Activated T-helper 1 cell treated with anti-CD3 and anti-CD28 coated beads, Interleukin-12 subunit alpha, Interleukin-12 subunit beta, Interleukin-2, Interleukin-4 antibody, amounts not matched to agents 30 ng/mL and 10 ng/mL and 1 ng/mL, durations not matched to agents 14 hours and 24 hours and 36 hours (primary cell): ENCODE measurements around the gene DNAH8. TPM values are rescaled to one million over a fixed set of nuclear protein-coding genes. Genes with fewer than 3 reads are reported as not detected.

Source experiments
- DNase-seq: peaks from one replicate; pipeline ENCODE4 v3.0.0; 2021; ENCODE audit warnings: low spot score
- H3K27ac Mint-ChIP-seq: one replicate; pipeline ENCODE4 v1.8.0; 2021; ENCODE audit warnings: mild to moderate bottlenecking, mixed read lengths
- H3K27me3 Mint-ChIP-seq: one replicate; pipeline ENCODE4 v1.8.0; 2022; ENCODE audit warnings: mild to moderate bottlenecking, moderate library complexity, mixed read lengths; ENCODE audit not compliant: insufficient read depth
- H3K36me3 Mint-ChIP-seq: one replicate; pipeline ENCODE4 v1.8.0; 2021; ENCODE audit warnings: low read depth, mixed read lengths
- H3K4me1 Mint-ChIP-seq: one replicate; pipeline ENCODE4 v1.8.0; 2021; ENCODE audit warnings: low read depth, mixed read lengths
- H3K4me3 Mint-ChIP-seq: one replicate; pipeline ENCODE4 v1.8.0; 2021; ENCODE audit warnings: mild to moderate bottlenecking, moderate library complexity, mixed read lengths
- H3K9me3 Mint-ChIP-seq: one replicate; pipeline ENCODE4 v1.8.0; 2021; ENCODE audit warnings: mixed read lengths
- intact Hi-C: fragments of 100-400 bp; cut with micrococcal nuclease; formaldehyde crosslinking; loops from one replicate; pipeline ENCODE4 v1.15.1; 2024
- total RNA-seq: library from RNA; stranded (reverse); gene quantifications from 2 replicates; pipeline ENCODE4 v1.2.3, GENCODE V29; 2022

Gene DNAH8
- total RNA-seq, 1 donor from 2014 or later, result 0.03 TPM

- no peaks in the 10 kb centered on the region for H3K36me3 Mint-ChIP-seq
- no peak overlapping the region for H3K27ac Mint-ChIP-seq
- H3K4me1 Mint-ChIP-seq, result no peaks in the 10 kb centered on the region
- no peak for DNase-seq
- H3K9me3 Mint-ChIP-seq, result no peaks in the 10 kb centered on the region
- no peak overlapping the region for H3K4me3 Mint-ChIP-seq
- H3K27me3 Mint-ChIP-seq, result peaks cover 8% of the 10 kb centered on the region
- intact Hi-C loops, result no loop called here
Measured at GRCh38 chr6:38988736-38989449, 273.8 kb downstream of the DNAH8 start.

GRCh38 chr6:38990475-38990874, 275.4 kb downstream of the DNAH8 start:
- no peak for DNase-seq
- intact Hi-C loops, result no loop called here
- H3K4me1 Mint-ChIP-seq, result no peaks in the 10 kb centered on the region
- H3K27me3 Mint-ChIP-seq, result peaks cover 4% of the 10 kb centered on the region
- H3K9me3 Mint-ChIP-seq, result no peaks in the 10 kb centered on the region
- H3K4me3 Mint-ChIP-seq, result no peak overlapping the region
- H3K27ac Mint-ChIP-seq, result no peak overlapping the region
- H3K36me3 Mint-ChIP-seq, result no peaks in the 10 kb centered on the region

- no peak for DNase-seq
- peaks cover 19% of the 10 kb centered on the region for H3K27me3 Mint-ChIP-seq
- H3K4me3 Mint-ChIP-seq, result no peak overlapping the region
- intact Hi-C loops, result loop anchor here (1.0 to 2.0 kb wide), 2 partner anchors 170 to 306 kb away; no protein-coding TSS in a partner anchor
- no peaks in the 10 kb centered on the region for H3K4me1 Mint-ChIP-seq
- H3K36me3 Mint-ChIP-seq, result no peaks in the 10 kb centered on the region
- no peak overlapping the region for H3K27ac Mint-ChIP-seq
- H3K9me3 Mint-ChIP-seq, result no peaks in the 10 kb centered on the region
Measured at GRCh38 chr6:38996676-38997075, 281.6 kb downstream of the DNAH8 start.

- Mint-ChIP-seq H3K36me3 (no peaks in the 10 kb centered on the region), H3K4me1 (no peaks in the 10 kb centered on the region), H3K27ac (no peak overlapping the region), H3K27me3 (peaks cover 20% of the 10 kb centered on the region), H3K4me3 (no peak overlapping the region), H3K9me3 (no peaks in the 10 kb centered on the region)
- no peak for DNase-seq
- intact Hi-C loops, result loop anchor here (1.0 to 2.0 kb wide), 2 partner anchors 169 to 306 kb away; no protein-coding TSS in a partner anchor
Measured at GRCh38 chr6:38997128-38997761, 282.1 kb downstream of the DNAH8 start.

GRCh38 chr6:39003072-39003471, 288.0 kb downstream of the DNAH8 start:
- H3K9me3 Mint-ChIP-seq, result no peaks in the 10 kb centered on the region
- intact Hi-C loops, result loop anchor here (1.0 to 10.0 kb wide), 2 partner anchors 102 to 300 kb away; no protein-coding TSS in a partner anchor
- no peak overlapping the region for H3K4me3 Mint-ChIP-seq
- H3K27ac Mint-ChIP-seq, result no peak overlapping the region
- peaks cover 41% of the 10 kb centered on the region for H3K27me3 Mint-ChIP-seq
- H3K36me3 Mint-ChIP-seq, result no peaks in the 10 kb centered on the region
- H3K4me1 Mint-ChIP-seq, result no peaks in the 10 kb centered on the region
- no peak for DNase-seq

GRCh38 chr6:39003492-39003891, 288.4 kb downstream of the DNAH8 start:
- H3K27ac Mint-ChIP-seq, result no peak overlapping the region
- no peak for DNase-seq
- no peaks in the 10 kb centered on the region for H3K36me3 Mint-ChIP-seq
- intact Hi-C loops, result loop anchor here (1.0 to 10.0 kb wide), 2 partner anchors 101 to 300 kb away; no protein-coding TSS in a partner anchor
- H3K4me3 Mint-ChIP-seq, result no peak overlapping the region
- H3K4me1 Mint-ChIP-seq, result no peaks in the 10 kb centered on the region
- peaks cover 41% of the 10 kb centered on the region for H3K27me3 Mint-ChIP-seq
- H3K9me3 Mint-ChIP-seq, result no peaks in the 10 kb centered on the region

- H3K4me1 Mint-ChIP-seq, result no peaks in the 10 kb centered on the region
- H3K27me3 Mint-ChIP-seq, result peaks cover 50% of the 10 kb centered on the region
- intact Hi-C loops, result loop anchor here (10.0 kb wide), 1 partner anchor 100 kb away; no protein-coding TSS in a partner anchor
- DNase-seq, result no peak
- no peaks in the 10 kb centered on the region for H3K36me3 Mint-ChIP-seq
- H3K9me3 Mint-ChIP-seq, result no peaks in the 10 kb centered on the region
- H3K4me3 Mint-ChIP-seq, result no peak overlapping the region
- no peak overlapping the region for H3K27ac Mint-ChIP-seq
Measured at GRCh38 chr6:39004801-39005200, 289.7 kb downstream of the DNAH8 start.

GRCh38 chr6:39005774-39006173, 290.7 kb downstream of the DNAH8 start:
- H3K4me1 Mint-ChIP-seq, result no peaks in the 10 kb centered on the region
- no peak overlapping the region for H3K27ac Mint-ChIP-seq
- H3K36me3 Mint-ChIP-seq, result no peaks in the 10 kb centered on the region
- DNase-seq, result no peak
- intact Hi-C loops, result loop anchor here (10.0 kb wide), 1 partner anchor 99 kb away; no protein-coding TSS in a partner anchor
- H3K9me3 Mint-ChIP-seq, result no peaks in the 10 kb centered on the region
- H3K4me3 Mint-ChIP-seq, result no peak overlapping the region
- peaks cover 48% of the 10 kb centered on the region for H3K27me3 Mint-ChIP-seq

GRCh38 chr6:39007575-39007974, 292.5 kb downstream of the DNAH8 start:
- H3K27ac Mint-ChIP-seq, result no peak overlapping the region
- no peaks in the 10 kb centered on the region for H3K36me3 Mint-ChIP-seq
- no peaks in the 10 kb centered on the region for H3K4me1 Mint-ChIP-seq
- H3K4me3 Mint-ChIP-seq, result no peak overlapping the region
- intact Hi-C loops, result loop anchor here (10.0 kb wide), 1 partner anchor 97 kb away; no protein-coding TSS in a partner anchor
- H3K9me3 Mint-ChIP-seq, result no peaks in the 10 kb centered on the region
- DNase-seq, result no peak
- peaks cover 59% of the 10 kb centered on the region for H3K27me3 Mint-ChIP-seq

- H3K27me3 Mint-ChIP-seq, result peaks cover 55% of the 10 kb centered on the region
- no peaks in the 10 kb centered on the region for H3K4me1 Mint-ChIP-seq
- no peaks in the 10 kb centered on the region for H3K9me3 Mint-ChIP-seq
Measured at GRCh38 chr6:39008737-39009136, 293.6 kb downstream of the DNAH8 start.

GRCh38 chr6:39009476-39009875, 294.4 kb downstream of the DNAH8 start:
- Mint-ChIP-seq H3K4me1 (no peaks in the 10 kb centered on the region), H3K27me3 (peaks cover 52% of the 10 kb centered on the region), H3K9me3 (no peaks in the 10 kb centered on the region), H3K4me3 (no peak overlapping the region), H3K36me3 (no peaks in the 10 kb centered on the region), H3K27ac (no peak overlapping the region)
- intact Hi-C loops, result loop anchor here (10.0 kb wide), 1 partner anchor 95 kb away; no protein-coding TSS in a partner anchor
- DNase-seq, result no peak

More at GRCh38 chr6:39008737-39009136, 293.6 kb downstream of the DNAH8 start:
- intact Hi-C loops, result loop anchor here (10.0 kb wide), 1 partner anchor 96 kb away; no protein-coding TSS in a partner anchor
- no peaks in the 10 kb centered on the region for H3K36me3 Mint-ChIP-seq
- DNase-seq, result no peak
- H3K27ac Mint-ChIP-seq, result no peak overlapping the region
- H3K4me3 Mint-ChIP-seq, result no peak overlapping the region

- peaks cover 13% of the 10 kb centered on the region for H3K27me3 Mint-ChIP-seq
- no peaks in the 10 kb centered on the region for H3K9me3 Mint-ChIP-seq
- H3K36me3 Mint-ChIP-seq, result no peaks in the 10 kb centered on the region
- intact Hi-C loops, result no loop called here
- no peak for DNase-seq
- no peaks in the 10 kb centered on the region for H3K4me1 Mint-ChIP-seq
- H3K4me3 Mint-ChIP-seq, result no peak overlapping the region
- H3K27ac Mint-ChIP-seq, result no peak overlapping the region
Measured at GRCh38 chr6:39016839-39017546, 301.9 kb downstream of the DNAH8 start.

- Mint-ChIP-seq H3K4me1 (no peaks in the 10 kb centered on the region), H3K9me3 (no peaks in the 10 kb centered on the region), H3K27ac (no peak overlapping the region), H3K36me3 (no peaks in the 10 kb centered on the region), H3K27me3 (peaks cover 8% of the 10 kb centered on the region), H3K4me3 (no peak overlapping the region)
- no peak for DNase-seq
- intact Hi-C loops, result no loop called here
Measured at GRCh38 chr6:39017547-39017880, 302.4 kb downstream of the DNAH8 start.
